Neural cell (in vitro differentiated cells): ENCODE measurements around the gene PARD6G.

Experiments
- CTCF ChIP-seq: fragments of 450-650 bp; IDR thresholded peaks from 2 replicates; pipeline ENCODE4 v1.5.1; 2014; ENCODE audit warnings: antibody characterized with exemption, mild to moderate bottlenecking, moderate library complexity; ENCODE audit not compliant: poor library complexity, severe bottlenecking
- POLR2AphosphoS5 ChIP-seq: IDR thresholded peaks from 2 replicates; pipeline ENCODE4 v1.6.1; 2012

- TF ChIP-seq POLR2AphosphoS5 (no peak), CTCF (no peak)
Observed at GRCh38 chr18:80168982-80169381, 78.3 kb downstream of the PARD6G start.
